Activated naive CD4-positive, alpha-beta T cell treated with Interleukin-2 at 50 U/mL for 16 hours (primary cell): ENCODE data around the gene BMF.
"Not testable (repeated sequence)": the region's sequence is repeated elsewhere in the genome, so short reads cannot be mapped to it uniquely, and the experiment has no call there.

ENCODE experiments used
- DNase-seq: peaks from one replicate; pipeline ENCODE4 v3.0.0-alpha.2; 2020

BMF gene

GRCh38 chr15:40125950-40126349 is 17.3 kb upstream of the BMF start:
- DNase-seq = no peak

- peak; percentile 1 for DNase-seq
Observed at GRCh38 chr15:40124807-40125285, 16.2 kb upstream of the BMF start.

DNA sequence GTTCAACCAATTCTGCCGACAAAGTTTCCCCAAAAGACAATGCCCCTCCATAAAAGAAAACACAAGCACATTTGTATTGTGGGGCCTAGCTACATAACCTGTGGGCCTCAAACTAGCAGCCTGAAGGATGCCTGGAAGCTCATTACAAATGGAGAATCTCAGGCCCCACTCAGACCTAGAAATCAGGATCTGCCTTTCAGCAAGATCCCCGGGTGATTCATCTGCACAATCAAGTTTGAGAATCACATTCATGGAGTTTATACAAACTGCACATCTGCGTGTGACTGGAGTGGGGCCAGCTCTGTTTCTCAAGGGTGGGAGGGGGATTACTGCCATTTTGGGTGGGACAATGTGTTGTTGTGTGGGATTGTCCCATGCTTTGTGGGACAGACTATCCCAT is 15.7 kb upstream of the BMF start:
- DNase-seq = not testable (repeated sequence)

GRCh38 chr15:40123863-40124262 is 15.2 kb upstream of the BMF start:
- DNase-seq = not testable (repeated sequence)

DNA sequence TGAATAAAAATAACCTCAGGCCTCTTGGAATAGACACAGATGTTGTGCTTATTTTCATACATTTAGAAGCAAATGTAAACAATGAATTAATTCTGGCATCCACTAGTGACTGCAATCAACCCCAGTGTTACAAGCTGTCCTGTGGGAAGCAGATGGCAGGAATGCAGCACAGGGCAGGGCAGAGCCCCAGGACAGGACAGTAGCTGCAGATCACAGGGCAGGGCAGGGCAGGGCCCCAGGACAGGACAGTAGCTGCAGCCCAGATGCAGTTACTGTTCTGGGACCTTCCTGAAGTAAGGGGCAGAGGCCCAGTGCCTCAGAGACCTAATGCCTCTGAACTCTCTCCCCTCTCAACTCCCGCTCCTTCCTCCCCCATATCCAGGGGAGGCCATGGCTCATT is 14.3 kb upstream of the BMF start:
- not testable (repeated sequence) for DNase-seq

GRCh38 chr15:40121911-40122638 is 13.4 kb upstream of the BMF start:
- DNase-seq = no peak

GRCh38 chr15:40118473-40118872 is 9.8 kb upstream of the BMF start:
- no peak for DNase-seq

- peak; percentile 47 for DNase-seq
Observed at GRCh38 chr15:40115670-40116093, 7.0 kb upstream of the BMF start.

DNA sequence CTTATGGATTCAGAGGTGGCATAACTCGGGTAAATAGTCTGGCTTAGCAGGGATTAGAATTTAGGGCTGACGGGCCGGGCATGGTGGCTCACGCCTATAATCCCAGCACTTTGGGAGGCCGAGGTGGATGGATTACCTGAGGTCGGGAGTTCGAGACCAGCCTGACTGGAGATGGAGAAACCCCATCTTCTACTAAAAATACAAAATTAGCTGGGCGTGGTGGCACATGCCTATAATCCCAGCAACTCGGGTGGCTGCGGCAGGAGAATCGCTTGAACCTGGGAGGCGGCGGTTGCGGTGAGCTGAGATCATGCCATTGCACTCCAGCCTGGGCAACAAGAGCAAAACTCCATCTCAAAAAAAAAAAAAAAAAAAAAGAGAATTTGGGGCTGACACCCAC is 6.4 kb upstream of the BMF start:
- DNase-seq = not testable (repeated sequence)

- DNase-seq = no peak
Observed at GRCh38 chr15:40114218-40114617, 5.5 kb upstream of the BMF start.

DNA sequence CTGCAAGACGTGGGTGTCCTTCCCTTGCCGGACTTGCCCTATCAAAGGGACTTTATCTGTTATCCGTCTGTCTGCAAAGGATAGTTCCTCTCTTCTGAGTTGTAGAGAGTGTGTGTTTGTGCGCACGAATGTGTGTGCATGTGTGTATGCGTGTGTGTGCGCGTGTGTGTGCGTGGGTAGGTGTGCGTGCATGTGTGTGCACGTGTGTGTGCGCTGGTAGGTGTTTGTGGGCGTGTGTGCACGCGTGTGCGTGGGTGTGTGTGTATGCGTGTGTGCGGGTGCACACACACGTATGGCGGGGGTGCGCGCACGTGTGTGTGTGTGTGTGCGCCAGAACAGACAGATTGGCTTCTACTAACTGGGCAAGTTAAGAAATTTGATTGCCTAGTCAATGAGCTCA is 4.1 kb upstream of the BMF start:
- DNase-seq = no peak

DNA sequence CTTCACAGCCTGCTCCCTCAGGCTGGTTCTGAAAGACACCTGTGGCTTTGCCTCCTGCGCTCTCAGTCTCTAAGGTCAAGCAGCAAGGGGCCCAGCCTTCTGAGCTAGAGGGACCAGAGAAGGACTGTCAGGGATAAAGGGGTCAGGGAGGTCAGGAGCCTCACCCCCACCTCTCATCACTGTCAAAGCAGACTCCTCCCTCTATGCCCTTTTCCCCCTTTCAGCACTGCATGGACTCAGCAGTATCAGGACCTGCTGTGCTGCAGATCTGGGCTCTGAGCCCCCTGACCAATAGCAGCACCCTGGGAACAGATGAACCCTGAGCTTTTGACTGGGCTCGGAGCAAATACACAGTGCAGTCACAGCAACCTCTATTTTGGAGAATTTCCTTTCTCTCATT is 3.2 kb upstream of the BMF start:
- no peak for DNase-seq

DNA sequence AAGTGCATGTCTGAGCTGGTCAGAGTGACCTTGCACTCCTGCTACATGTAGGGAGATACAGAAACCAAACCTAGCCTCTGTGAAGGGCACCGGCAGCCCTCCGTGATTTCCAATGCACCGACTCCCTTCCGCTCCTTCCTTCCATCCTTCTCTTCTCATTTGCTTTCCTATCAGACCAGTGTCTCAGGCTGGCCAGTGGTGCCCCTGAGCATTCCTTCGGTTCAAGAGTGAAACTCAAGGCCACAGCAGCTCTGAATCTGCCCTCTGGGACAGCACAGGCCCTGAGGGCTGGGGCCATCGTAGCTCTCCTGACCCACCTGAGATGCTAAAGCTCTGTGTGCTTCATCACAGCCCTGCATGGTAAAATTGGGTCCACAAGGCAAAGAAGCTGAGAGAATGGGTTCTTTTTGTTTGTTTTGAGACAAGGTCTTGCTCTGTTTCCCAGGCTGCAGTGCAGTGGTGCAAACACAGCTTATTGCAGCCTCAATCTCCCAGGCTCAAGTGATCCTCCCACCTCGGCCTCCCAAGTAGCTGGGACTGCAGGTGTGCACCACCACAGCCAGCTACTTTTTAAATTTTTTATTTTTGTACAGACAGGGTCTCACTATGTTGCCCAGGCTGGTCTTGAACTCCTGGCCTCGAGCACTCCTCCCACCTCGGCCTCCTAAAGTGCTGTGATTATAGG is 2.3 kb upstream of the BMF start:
- DNase-seq = no peak

- peak; percentile 14 for DNase-seq
Observed at GRCh38 chr15:40108061-40108854, 421 bp downstream of the BMF start.

DNA sequence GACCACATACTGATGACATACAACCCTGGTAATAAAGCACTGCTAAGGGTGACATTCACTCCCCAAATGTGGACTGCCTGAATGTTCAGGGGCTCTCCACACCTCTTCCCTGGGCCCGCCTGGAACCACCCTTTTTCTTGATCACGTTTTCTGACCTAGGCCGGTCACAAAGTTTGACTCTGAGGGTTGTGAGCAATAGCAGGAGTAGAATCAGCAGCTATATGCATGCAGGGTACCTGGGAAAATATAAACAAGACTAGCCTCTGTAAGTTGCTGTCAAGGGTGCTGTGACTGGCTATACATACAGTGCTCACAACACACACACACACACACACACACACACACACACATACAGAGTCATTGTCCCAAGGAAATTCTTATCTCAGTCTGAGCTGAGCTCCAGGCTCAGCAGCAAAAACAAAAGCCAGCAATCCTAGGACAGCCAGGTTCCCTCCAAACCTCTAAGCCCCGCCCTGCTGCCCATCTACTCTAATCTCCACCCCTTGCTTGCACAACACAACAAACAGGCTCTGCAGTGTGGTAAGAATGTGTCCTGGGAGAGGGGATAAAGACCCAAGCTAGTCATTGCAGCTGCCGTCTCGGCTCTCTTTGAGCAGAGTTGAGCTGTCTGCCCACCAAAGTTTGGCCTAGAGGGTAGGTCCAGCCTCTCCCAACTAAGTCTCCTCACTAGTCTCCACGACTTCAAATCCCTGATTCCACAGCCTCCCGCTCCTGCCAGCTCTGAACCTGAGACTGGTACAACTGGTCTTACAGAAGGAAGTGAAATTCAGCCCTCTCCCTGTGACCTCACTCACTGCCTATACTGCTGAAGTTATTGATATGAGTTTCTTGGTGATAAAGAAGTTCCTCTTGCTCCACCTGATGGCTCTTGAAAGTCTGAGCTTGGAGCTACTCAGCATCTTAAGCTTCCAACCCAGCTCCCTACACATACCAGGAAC is 2.2 kb downstream of the BMF start:
- no peak for DNase-seq

DNA sequence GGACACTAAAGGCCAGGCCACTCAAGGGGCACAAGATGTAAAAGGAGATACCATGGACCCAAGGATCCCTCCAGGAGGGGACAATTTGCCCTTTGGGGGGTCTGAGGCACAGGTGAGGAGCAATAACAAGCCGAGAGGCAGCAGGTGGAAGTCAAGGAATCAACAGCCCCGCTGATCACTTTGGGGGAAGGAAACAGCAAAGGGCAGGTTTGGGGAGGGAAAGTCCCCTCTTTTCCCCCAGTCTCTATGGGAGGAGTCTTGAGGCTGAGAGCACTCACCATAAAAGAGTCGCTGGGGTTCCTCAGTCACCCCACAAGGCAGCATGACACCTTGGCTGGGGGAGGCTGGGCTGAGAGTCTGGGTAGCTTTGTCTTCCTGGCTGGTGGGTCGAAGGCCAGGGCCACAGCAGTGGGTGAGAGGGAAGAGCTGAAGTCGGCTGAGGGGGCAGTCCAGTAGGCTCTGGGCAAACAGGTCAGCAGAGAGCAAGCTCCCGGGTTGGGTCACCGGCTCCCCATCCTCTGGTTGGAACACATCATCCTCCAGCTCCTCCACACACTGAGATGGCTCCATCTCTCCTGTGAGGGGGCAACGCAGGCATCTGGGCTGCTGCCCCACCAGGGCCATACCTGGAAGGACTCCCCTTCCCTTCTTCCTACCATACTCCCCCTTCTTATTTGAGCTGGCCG is 3.0 kb downstream of the BMF start:
- peak; percentile 28 for DNase-seq

DNA sequence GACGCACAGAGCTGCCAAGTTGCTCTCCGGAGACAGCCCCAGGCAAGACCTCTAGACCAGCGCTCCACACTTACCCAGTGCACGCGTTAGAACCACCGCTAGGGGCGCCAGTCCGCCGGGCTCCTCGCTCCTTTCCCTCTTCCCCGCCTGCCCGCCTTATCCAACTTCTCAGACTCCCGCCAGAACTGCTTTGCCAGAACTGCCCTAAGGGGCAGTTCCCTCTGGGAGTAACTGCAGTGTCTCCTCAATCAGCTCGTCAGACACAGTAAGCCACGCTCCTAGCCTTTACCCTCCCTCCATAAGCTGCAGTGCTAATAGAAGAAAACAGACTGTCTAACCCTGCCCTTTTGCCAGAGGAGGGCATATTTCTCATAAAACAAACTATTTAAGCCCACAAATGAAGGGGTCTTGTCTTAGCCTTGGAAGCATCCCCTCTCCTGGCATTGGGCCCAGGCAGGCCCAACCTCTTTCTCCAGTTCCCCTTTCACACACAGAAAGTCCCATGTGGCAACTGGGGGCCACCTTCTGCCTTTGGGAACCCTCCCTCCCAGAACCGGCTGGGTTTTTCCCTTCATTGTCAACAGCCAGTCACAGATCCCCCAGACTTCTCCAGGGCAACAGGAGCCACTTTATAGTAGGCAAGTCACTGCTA is 3.7 kb downstream of the BMF start:
- DNase-seq = peak; percentile 82

GRCh38 chr15:40104296-40104864 is 4.3 kb downstream of the BMF start:
- no peak for DNase-seq

GRCh38 chr15:40103864-40104271 is 4.8 kb downstream of the BMF start:
- no peak for DNase-seq

DNA sequence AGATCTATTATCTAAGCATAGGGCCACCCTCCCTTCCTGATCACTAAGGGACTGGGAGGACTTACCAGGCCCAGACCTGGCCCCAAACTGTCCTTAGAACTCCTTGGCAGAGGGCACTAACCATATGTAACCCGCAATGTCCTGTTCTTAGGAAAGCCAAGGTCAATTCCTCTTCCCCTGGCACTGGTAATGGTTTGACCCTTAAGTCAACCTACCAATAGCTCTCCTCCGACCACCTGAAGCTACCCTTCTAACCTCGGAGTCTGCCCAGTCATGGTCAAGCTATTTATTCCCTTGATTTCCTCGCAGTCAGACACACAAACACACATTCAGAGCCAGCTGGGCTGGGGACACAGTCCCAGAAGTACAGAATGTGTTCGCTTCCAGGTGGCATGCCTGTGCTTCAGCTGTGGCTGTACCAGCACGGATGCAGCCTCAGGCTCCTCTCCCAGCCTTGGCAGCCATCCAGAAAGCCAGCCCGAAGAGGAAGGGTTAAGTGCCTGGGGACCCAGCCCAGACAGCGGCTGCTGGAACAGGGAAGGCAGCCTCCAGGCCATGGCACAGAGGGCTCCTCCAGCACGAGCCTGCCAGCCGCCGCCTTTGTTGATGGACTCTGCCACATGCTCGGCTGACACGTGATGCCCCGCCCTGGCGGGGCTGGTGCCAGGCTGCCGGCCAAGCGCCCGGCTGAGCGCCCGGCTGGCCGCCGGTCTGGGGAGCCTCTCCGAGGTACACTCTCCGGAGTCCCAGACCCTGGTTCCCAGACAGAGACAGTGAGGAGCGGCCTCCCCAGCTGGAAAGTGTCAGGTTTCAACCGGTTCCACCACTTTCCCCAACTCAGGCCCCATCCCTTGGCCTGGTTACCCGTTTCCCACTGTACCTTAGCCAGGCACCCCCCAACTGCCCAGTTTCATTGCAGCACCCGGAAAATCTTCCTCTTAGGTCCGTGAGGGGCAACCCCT is 5.5 kb downstream of the BMF start:
- DNase-seq = no peak
